UCSD-AML1 (cell line): ENCODE results near the gene AHRR.
"Not testable (repeated sequence)": the region's sequence is repeated elsewhere in the genome, so short reads cannot be mapped to it uniquely, and the experiment has no call there.

Experiments
- DNase-seq: peaks from one replicate; lab custom pipeline; 2025; ENCODE audit not compliant: unreplicated experiment; lab: John Stamatoyannopoulos, UW

The AHRR gene

DNA sequence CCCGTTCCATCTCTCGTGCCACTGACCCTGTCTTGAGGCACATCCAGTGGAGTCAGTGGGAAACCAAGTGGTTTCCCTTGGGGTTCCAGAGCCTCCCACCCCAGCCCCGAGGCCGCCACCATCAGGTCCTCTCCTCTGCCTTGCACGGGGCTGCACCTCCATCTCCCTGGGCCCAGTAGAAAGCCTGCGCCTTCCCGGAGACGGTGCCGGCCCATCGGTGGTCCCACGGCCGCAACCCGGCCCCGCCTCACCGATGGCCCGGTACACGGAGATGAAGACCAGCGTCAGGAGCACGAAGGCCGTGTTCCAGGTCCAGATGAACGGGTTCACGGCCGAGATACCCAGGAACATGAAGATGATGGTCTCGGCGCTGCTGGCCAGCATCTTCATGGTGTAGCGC is 161.5 kb downstream of the AHRR start:
- no peak for DNase-seq

DNA sequence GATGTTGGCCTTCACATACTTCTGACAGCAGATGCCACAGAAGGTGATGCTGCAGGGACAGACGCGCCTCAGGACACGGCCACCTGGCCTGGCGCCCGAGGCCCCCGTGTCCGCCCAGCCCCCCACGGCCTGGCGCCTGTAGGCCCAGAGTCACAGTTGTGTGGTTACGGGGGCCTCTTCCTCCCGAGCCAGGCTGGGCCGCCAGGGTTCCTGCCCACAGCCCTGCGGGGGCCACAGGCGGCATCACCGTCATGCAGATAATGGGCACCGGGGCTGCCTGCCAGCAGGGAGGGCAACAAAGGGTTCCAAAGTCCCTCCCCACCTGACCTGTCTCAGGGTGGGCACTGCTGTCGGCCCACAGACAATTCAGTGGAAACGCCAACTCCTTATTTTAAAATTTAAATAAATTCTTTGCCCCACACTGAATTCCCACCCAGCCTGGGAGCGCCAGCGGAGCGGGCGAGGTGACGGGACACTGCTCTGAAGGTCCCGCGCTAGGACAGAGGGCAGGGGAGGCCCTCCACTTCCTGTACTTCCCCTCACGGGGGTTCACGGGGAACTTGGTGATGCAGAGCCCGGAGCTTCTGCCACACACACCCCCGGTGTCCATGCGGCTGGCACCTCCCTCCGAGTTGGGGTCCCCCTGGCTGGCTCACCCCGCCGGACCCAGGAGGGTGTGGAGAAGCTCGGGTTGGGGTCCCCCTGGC is 162.1 kb downstream of the AHRR start:
- DNase-seq = no peak

DNA sequence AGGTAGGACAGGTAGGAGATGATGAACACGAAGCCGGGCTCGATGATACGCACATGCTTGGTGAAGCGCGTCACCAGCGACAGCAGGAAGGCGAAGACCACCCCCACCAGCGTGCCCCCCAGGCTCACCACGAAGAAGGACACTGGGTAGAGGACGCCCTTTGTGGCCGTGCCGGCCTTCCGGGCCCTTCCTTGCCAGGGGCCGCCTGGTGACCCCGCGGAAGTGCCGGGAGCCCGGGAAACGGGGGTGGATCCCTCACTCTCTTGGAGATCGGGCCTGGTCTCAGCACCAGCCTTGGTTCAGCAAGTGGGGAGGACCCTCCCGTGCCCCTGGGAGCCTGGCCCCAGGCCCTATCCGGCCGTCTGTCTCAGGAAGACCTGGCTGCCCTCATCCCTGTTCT is 163.0 kb downstream of the AHRR start:
- no peak for DNase-seq

DNA sequence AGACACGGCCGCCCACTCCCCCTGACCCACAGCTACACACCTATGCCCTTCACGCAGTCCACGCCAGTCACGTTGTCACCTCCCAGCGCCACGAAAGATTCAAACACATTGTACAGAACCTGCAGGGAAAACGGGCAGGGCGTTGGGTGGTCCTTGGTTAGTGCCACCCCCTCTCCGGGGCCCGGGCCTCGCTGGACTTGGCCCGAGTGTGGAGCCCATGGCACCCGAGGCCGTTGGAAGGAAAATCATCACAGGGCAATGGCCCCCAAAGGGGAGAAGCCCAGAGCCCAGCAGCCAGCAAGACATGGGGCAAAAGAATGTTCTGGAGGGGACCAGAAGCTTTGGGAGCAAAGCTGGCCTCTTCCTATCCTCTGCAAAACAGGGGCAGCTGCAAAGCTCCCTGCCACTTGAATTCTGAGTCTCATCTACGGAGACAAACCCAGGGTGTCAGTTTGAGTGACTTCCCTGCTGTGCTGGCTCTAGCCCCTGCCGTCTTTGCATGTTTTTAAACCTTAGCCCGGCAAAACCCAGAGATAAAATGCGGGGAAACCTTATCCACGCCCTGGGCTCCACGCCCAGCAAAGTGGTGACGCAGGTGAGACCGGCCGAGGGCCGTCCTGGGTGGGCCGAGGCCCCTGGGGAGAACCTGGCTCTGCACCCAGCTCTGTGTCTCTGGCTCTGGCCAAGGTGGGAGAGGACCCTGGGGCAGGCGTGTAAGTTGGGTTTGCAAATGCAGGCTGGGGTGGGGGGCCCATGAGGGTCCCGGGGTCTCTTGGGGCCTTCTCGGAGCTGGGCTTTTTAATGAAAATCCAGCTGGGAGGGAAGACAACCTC is 163.8 kb downstream of the AHRR start:
- no peak for DNase-seq

DNA sequence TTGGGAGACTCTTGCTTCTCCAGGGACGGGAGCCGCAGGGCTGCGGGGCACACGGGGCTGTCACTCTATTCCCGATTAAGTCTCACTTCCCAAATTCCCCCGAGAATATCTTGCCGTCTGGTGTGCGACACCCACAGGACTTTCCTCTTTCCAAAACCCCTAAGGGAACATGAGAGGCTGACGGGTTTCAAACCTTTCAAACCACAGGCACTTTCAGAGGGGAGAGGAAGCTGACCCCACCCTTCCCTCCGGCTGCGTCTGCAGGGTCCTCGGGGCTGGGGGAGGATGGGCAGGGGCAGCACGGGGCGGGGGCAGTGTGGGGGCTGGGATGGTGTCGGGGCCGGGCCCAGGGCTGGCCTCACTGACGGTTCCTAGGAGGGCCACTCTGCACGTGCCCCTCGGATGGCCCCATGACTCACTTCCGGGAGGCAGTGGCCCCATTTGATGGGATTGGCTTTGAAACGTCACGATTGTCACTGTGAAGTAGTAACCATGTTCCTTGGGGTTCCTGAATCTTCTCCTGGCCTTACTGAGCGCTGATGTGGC is 164.5 kb downstream of the AHRR start:
- no peak for DNase-seq

DNA sequence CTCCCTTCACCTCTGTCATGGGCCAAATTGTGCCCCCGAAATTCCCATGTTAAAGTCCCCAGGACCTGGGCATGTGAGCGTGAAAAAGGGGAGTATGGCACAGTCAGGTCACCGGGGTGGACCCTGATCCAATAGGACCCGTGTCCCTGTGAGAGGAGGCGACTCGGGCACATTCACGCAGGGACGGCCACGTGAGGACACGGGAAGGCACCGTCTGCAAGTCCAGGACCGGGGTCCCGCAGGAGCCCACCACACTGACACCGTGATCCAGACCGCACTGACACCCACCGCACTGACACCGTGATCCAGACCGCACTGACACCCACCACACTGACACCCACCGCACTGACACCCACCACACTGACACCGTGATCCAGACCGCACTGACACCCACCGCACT is 165.1 kb downstream of the AHRR start:
- DNase-seq = not testable (repeated sequence)
